ENCODE results near the gene CACUL1. TPM values are rescaled to one million over a fixed set of nuclear protein-coding genes. Genes with fewer than 3 reads are reported as not detected.
"Not testable (repeated sequence)": the region's sequence is repeated elsewhere in the genome, so short reads cannot be mapped to it uniquely, and the experiment has no call there.

Gene CACUL1
- total RNA-seq, 1 experiment from 2014 or later: 67.5 TPM

DNA sequence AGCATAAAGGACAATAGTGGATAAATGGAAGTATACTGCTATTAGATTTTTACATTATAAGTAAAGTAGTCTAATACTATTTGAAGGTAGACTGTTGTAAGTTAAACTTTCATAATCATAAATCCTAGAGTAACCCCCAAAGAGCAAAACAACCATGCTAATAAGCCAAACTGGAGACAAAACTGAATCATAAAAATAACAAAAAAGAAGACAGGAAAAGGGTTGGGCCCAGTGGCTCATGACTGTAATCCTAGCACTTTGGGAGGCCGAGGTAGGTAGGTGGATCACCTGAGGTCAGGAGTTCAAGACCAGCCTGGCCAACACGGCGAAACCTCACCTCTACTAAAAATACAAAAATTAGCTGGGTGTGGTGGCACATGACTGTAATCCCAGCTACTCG is 9.7 kb downstream of the CACUL1 start:
- ATAC-seq (no peak), DNase-seq (ENCODE audit: low read depth, low spot score) (no peak)
- Histone ChIP-seq H3K4me2 (ENCODE audit: low read length) (peak overlapping the region; percentile 34; the same call in 1 of the 2 replicates), H4K20me1 (ENCODE audit: insufficient read depth) (peaks cover 20% of the 10 kb centered on the region; the same call in 1 of the 2 replicates), H3K9ac (ENCODE audit: low read length) (no peak overlapping the region), H3K4me1 (ENCODE audit: control insufficient read depth in 1 of 2, insufficient read depth in 2 of 2, low read length in 2 of 2) (peaks cover 6 to 30% of the 10 kb centered on the region in 2 experiments), H2AFZ (ENCODE audit: low read depth, low read length, poor library complexity, severe bottlenecking) (no peak overlapping the region), H3K79me2 (ENCODE audit: insufficient read depth, low read length) (peaks cover 96% of the 10 kb centered on the region), H3K27me3 (ENCODE audit: insufficient read depth, low read length) (no peaks in the 10 kb centered on the region), H3K9me2 (ENCODE audit: insufficient read depth) (no peaks in the 10 kb centered on the region), H3K36me3 (ENCODE audit: control insufficient read depth in 1 of 2, insufficient read depth in 2 of 2, low read length in 2 of 2) (no peaks in the 10 kb centered on the region; a peak in 1 of 4 replicates), H3K9me3 (ENCODE audit: control insufficient read depth in 1 of 2, insufficient read depth in 1 of 2, low read depth in 1 of 2, low read length in 2 of 2) (no peaks in the 10 kb centered on the region), H3K27ac (ENCODE audit: low read depth, low read length) (no peak overlapping the region), H3K4me3 (replicated peaks in 1 of 2; ENCODE audit: low read depth in 1 of 2, low read length in 2 of 2) (no peak overlapping the region)
- CTCF ChIA-PET: no interaction called here
- no TSS peak for BruUV-seq (replicated peaks)
- TF ChIP-seq RAD21 (IDR thresholded peaks at IDR 0.05; ENCODE audit: low read depth): no peak
- TF ChIP-seq CBX3 (IDR thresholded peaks at IDR 0.05; ENCODE audit: low read depth): no peak
- TF ChIP-seq ZFX (IDR thresholded peaks at IDR 0.05): no peak
- TF ChIP-seq EZH2phosphoT487 (IDR thresholded peaks at IDR 0.05; ENCODE audit: borderline replicate concordance): no peak
- TF ChIP-seq FOSL1 (IDR thresholded peaks at IDR 0.05; ENCODE audit: low read depth): no peak
- TF ChIP-seq, protein P1, sequence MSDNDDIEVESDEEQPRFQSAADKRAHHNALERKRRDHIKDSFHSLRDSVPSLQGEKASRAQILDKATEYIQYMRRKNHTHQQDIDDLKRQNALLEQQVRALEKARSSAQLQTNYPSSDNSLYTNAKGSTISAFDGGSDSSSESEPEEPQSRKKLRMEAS (IDR thresholded peaks at IDR 0.05): no peak
- TF ChIP-seq ELF1 (IDR thresholded peaks at IDR 0.05; ENCODE audit: borderline replicate concordance, low read depth): no peak
- TF ChIP-seq EGR1 (IDR thresholded peaks at IDR 0.05; ENCODE audit: low read depth): no peak
- no peak for TF ChIP-seq SP1 (IDR thresholded peaks at IDR 0.05; ENCODE audit: low read depth)
- no peak for TF ChIP-seq SRF (IDR thresholded peaks at IDR 0.05; ENCODE audit: low read depth)
- no peak for TF ChIP-seq CTCF (IDR thresholded peaks at IDR 0.05 in 2 of 3, conservative IDR thresholded peaks at IDR 0.05 in 1 of 3; ENCODE audit: borderline replicate concordance in 1 of 3, insufficient read depth in 1 of 3, low read depth in 2 of 3, low read length in 2 of 3)
- no peak for TF ChIP-seq ZNF274 (IDR thresholded peaks at IDR 0.05; ENCODE audit: low read depth, low read length)
- TF ChIP-seq, protein P2, sequence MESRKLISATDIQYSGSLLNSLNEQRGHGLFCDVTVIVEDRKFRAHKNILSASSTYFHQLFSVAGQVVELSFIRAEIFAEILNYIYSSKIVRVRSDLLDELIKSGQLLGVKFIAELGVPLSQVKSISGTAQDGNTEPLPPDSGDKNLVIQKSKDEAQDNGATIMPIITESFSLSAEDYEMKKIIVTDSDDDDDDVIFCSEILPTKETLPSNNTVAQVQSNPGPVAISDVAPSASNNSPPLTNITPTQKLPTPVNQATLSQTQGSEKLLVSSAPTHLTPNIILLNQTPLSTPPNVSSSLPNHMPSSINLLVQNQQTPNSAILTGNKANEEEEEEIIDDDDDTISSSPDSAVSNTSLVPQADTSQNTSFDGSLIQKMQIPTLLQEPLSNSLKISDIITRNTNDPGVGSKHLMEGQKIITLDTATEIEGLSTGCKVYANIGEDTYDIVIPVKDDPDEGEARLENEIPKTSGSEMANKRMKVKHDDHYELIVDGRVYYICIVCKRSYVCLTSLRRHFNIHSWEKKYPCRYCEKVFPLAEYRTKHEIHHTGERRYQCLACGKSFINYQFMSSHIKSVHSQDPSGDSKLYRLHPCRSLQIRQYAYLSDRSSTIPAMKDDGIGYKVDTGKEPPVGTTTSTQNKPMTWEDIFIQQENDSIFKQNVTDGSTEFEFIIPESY (IDR thresholded peaks at IDR 0.05; ENCODE audit: extremely low read depth, insufficient replicate concordance, low read length): no peak
- RAD21 ChIA-PET (ENCODE audit: low non-redundant PET in 1 of 2, low total read pairs in 2 of 2, uncharacterized antibody in 2 of 2, unreplicated experiment in 2 of 2): no interaction called here
- POLR2A ChIA-PET: no interaction called here
- intact Hi-C loops (cut with micrococcal nuclease): no loop called here

DNA sequence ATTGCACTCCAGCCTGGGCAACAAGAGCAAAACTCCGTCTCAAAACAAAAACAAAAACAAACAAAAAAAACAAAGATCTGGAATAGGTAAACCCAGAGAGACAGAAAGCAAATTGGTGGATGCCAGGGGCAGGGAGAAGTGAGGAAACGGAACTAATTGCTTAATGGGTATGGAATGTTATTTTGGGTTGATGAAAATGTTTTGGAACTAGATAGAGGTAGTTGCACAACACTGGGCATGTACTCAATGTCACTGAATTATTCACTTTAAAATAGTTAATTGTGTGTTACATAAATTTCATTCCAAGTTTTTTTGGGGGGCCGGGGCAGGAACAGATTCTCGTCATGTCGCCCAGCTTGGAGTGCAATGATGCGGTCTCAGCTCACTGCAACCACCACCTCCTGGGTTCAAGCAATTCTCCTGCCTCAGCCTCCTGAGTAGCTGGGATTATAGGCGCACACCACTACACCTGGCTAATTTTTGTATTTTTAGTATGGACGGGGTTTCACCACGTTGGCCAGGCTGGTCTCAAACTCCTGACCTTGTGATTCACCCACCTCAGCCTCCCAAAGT is 10.3 kb downstream of the CACUL1 start:
- H3K27ac ChIP-seq (ENCODE audit: low read depth, low read length); H3K36me3 ChIP-seq (ENCODE audit: control insufficient read depth in 1 of 2, insufficient read depth in 2 of 2, low read length in 2 of 2); BruUV-seq (replicated peaks); intact Hi-C loops (cut with micrococcal nuclease); DNase-seq (ENCODE audit: low read depth, low spot score); H3K9me3 ChIP-seq (ENCODE audit: control insufficient read depth in 1 of 2, insufficient read depth in 1 of 2, low read depth in 1 of 2, low read length in 2 of 2); RAD21 ChIA-PET (ENCODE audit: low non-redundant PET in 1 of 2, low total read pairs in 2 of 2, uncharacterized antibody in 2 of 2, unreplicated experiment in 2 of 2); H2AFZ ChIP-seq (ENCODE audit: low read depth, low read length, poor library complexity, severe bottlenecking); H3K9me2 ChIP-seq (ENCODE audit: insufficient read depth); H3K4me2 ChIP-seq (ENCODE audit: low read length); H3K4me3 ChIP-seq (replicated peaks in 1 of 2; ENCODE audit: low read depth in 1 of 2, low read length in 2 of 2); H3K9ac ChIP-seq (ENCODE audit: low read length); CTCF ChIA-PET; POLR2A ChIA-PET; ATAC-seq; H3K27me3 ChIP-seq (ENCODE audit: insufficient read depth, low read length): not testable (repeated sequence)
- peaks cover 20% of the 10 kb centered on the region; the same call in 1 of the 2 replicates for H4K20me1 ChIP-seq (ENCODE audit: insufficient read depth)
- peaks cover 96% of the 10 kb centered on the region for H3K79me2 ChIP-seq (ENCODE audit: insufficient read depth, low read length)
- H3K4me1 ChIP-seq (ENCODE audit: control insufficient read depth in 1 of 2, insufficient read depth in 2 of 2, low read length in 2 of 2): peaks cover 6 to 30% of the 10 kb centered on the region in 2 experiments

Data from HCT116 (cell line).